ENCODE results near the gene ORAI2. TPM values are rescaled to one million over a fixed set of nuclear protein-coding genes. Genes with fewer than 3 reads are reported as not detected.

The ORAI2 gene
- total and polyA plus RNA-seq, 9 donors: 3.2 to 18.9 (median 15.6) TPM

GRCh38 chr7:102460467-102460866 is 27.1 kb downstream of the ORAI2 start:
- intact Hi-C loops (cut with DNase I): no loop called here
- DNase-seq: no peak
- no peaks in the 10 kb centered on the region for H3K36me3 ChIP-seq

GRCh38 chr7:102463841-102464576 is 30.6 kb downstream of the ORAI2 start:
- peaks cover 14% of the 10 kb centered on the region for H3K4me1 ChIP-seq (ENCODE audit: insufficient read depth)
- intact Hi-C loops (cut with DNase I): no loop called here
- no peaks in the 10 kb centered on the region for H3K27me3 ChIP-seq
- TF ChIP-seq POLR2A (IDR thresholded peaks at IDR 0.05) (no peak), CTCF (IDR thresholded peaks at IDR 0.05) (no peak), EP300 (IDR thresholded peaks at IDR 0.05) (no peak)
- H3K36me3 ChIP-seq: no peaks in the 10 kb centered on the region
- 8 to 11% (median 9%) methylated on average over 24 of the region's 24 CpGs for whole genome bisulfite sequencing, 3 donors
- peak overlapping the region; percentile 31 to 85 for H3K27ac ChIP-seq
- no peak for DNase-seq
- peak overlapping the region; percentile 84 for H3K4me3 ChIP-seq
- H3K9me3 ChIP-seq: no peaks in the 10 kb centered on the region

More at GRCh38 chr7:102460467-102460866, 27.1 kb downstream of the ORAI2 start:
- 75 to 83% (median 81%) methylated on average over 8 of the region's 8 CpGs for WGBS, 3 donors
- Histone ChIP-seq H3K9me3 (no peaks in the 10 kb centered on the region), H3K4me1 (ENCODE audit: insufficient read depth) (peaks cover 9% of the 10 kb centered on the region), H3K4me3 (no peak overlapping the region), H3K27me3 (no peaks in the 10 kb centered on the region), H3K27ac (no peak overlapping the region)
- TF ChIP-seq POLR2A (IDR thresholded peaks at IDR 0.05) (no peak), CTCF (IDR thresholded peaks at IDR 0.05) (no peak), EP300 (IDR thresholded peaks at IDR 0.05) (no peak)

GRCh38 chr7:102464577-102465280 is 31.4 kb downstream of the ORAI2 start, which contains the start of the genes ALKBH4 and LRWD1:
TSS of gene ALKBH4 (minus strand) at chr7:102464863. CDS start at chr7:102464836, 27 bp downstream.
TSS of gene LRWD1 (plus strand) at chr7:102464984. CDS start at chr7:102465081, 97 bp downstream.
- Histone ChIP-seq H3K27ac (peak within 1 kb of the TSS; percentile 31 to 85), H3K4me1 (ENCODE audit: insufficient read depth) (peaks cover 14% of the 10 kb centered on the region), H3K36me3 (no peaks in the 10 kb centered on the region), H3K4me3 (peak within 1 kb of the TSS; percentile 84), H3K9me3 (no peaks in the 10 kb centered on the region), H3K27me3 (no peaks in the 10 kb centered on the region)
- DNase-seq: peak; percentile 91 to 96 (median 93)
- TF ChIP-seq POLR2A (IDR thresholded peaks at IDR 0.05) (peak; percentile 33), CTCF (IDR thresholded peaks at IDR 0.05) (peak in 2 of 3 donors; percentile 23 to 28), EP300 (IDR thresholded peaks at IDR 0.05) (no peak)
- WGBS, 3 donors: 0 to 1% (median 0%) methylated on average over 49 to 81 of the region's 81 CpGs
- intact Hi-C loops (cut with DNase I): no loop called here

- Histone ChIP-seq H3K36me3 (no peaks in the 10 kb centered on the region), H3K27me3 (no peaks in the 10 kb centered on the region), H3K9me3 (no peaks in the 10 kb centered on the region), H3K4me1 (ENCODE audit: insufficient read depth) (peaks cover 14% of the 10 kb centered on the region), H3K4me3 (no peak overlapping the region), H3K27ac (no peak overlapping the region)
- 92 to 95% (median 95%) methylated on average over 7 of the region's 7 CpGs for WGBS, 3 donors
- TF ChIP-seq POLR2A (IDR thresholded peaks at IDR 0.05): no peak
- no peak for TF ChIP-seq EP300 (IDR thresholded peaks at IDR 0.05)
- TF ChIP-seq CTCF (IDR thresholded peaks at IDR 0.05): no peak
- intact Hi-C loops (cut with DNase I): no loop called here
- DNase-seq: no peak
Observed at GRCh38 chr7:102466097-102466496, 32.7 kb downstream of the ORAI2 start.
